ENCODE results near the gene ARHGEF12.
A peak's percentile ranks its signal among the peaks of the same experiment; 100 is the strongest.

The ARHGEF12 gene, protein sequence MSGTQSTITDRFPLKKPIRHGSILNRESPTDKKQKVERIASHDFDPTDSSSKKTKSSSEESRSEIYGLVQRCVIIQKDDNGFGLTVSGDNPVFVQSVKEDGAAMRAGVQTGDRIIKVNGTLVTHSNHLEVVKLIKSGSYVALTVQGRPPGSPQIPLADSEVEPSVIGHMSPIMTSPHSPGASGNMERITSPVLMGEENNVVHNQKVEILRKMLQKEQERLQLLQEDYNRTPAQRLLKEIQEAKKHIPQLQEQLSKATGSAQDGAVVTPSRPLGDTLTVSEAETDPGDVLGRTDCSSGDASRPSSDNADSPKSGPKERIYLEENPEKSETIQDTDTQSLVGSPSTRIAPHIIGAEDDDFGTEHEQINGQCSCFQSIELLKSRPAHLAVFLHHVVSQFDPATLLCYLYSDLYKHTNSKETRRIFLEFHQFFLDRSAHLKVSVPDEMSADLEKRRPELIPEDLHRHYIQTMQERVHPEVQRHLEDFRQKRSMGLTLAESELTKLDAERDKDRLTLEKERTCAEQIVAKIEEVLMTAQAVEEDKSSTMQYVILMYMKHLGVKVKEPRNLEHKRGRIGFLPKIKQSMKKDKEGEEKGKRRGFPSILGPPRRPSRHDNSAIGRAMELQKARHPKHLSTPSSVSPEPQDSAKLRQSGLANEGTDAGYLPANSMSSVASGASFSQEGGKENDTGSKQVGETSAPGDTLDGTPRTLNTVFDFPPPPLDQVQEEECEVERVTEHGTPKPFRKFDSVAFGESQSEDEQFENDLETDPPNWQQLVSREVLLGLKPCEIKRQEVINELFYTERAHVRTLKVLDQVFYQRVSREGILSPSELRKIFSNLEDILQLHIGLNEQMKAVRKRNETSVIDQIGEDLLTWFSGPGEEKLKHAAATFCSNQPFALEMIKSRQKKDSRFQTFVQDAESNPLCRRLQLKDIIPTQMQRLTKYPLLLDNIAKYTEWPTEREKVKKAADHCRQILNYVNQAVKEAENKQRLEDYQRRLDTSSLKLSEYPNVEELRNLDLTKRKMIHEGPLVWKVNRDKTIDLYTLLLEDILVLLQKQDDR (N-terminal part only)

DNA sequence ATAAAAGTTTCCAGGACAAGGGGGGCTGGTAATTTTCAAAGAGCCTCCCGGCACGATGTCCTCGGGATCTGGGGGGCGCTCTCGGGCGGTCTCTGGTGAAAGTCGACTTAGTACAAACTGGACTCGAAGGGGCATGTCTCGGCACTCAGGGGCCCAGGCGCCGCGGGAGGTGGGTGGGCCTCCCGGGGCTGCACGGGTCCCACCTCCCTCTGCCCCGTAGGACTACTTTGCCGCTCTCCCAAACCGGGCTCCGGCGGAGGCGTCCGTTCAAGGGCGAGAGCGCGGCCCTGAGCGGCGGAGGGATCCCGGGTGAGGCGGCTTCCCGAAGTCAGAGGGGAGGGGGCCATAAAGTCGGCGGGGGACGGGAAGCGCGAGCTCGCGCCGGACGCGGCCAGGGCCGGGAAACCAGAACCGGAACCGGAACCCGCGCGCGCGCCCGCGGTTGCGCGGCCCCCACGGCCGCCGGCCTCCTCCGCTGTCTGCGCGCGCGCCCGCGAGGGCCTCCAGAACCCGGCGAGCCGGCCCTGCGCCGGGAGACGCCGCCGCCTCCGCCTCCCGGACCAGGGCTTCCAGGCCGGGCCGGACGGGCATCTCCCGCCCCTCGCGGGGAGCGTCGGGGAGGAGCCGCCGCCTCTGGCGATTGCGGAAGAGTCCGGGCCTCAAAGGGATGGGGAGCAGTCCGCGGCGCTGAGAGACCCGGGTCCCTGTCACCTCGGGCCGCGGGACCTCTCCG is at the start of gene ARHGEF12:
ARHGEF12 (plus strand) TSS at position 506 of the 733 bp plus-strand sequence. CDS start 831 bp downstream, outside the sequence.
- TF ChIP-seq, protein P1, sequence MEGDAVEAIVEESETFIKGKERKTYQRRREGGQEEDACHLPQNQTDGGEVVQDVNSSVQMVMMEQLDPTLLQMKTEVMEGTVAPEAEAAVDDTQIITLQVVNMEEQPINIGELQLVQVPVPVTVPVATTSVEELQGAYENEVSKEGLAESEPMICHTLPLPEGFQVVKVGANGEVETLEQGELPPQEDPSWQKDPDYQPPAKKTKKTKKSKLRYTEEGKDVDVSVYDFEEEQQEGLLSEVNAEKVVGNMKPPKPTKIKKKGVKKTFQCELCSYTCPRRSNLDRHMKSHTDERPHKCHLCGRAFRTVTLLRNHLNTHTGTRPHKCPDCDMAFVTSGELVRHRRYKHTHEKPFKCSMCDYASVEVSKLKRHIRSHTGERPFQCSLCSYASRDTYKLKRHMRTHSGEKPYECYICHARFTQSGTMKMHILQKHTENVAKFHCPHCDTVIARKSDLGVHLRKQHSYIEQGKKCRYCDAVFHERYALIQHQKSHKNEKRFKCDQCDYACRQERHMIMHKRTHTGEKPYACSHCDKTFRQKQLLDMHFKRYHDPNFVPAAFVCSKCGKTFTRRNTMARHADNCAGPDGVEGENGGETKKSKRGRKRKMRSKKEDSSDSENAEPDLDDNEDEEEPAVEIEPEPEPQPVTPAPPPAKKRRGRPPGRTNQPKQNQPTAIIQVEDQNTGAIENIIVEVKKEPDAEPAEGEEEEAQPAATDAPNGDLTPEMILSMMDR (IDR thresholded peaks at IDR 0.05; ENCODE audit: low read depth, low read length, missing control alignments): peak; percentile 44
- DNase-seq (ENCODE audit: low read depth): peak; percentile 78
- peak within 1 kb of the TSS; percentile 98 for H3K4me3 ChIP-seq (ENCODE audit: low read depth, low read length)

DNA sequence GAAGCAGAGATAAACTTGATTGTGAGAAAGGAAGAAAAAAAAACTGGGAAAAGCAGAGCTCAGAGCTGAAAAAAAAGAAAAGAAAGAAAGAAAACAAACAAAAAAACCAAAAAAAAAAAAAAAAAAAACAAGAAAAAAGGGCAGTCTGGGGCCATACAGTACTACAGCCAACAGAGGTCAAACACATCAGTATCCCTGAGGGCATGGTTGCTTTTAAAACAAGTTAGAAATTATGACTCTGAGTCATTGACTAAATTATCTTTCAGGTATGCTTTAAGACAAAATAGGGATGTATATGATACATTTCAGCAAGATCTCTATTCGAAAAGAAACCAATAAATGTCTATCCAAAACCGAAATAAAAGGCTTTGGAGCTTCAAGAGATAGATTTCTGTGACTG is 48.2 kb upstream of the ARHGEF12 start:
- no peak for DNase-seq (ENCODE audit: low read depth)
- TF ChIP-seq, protein P1 (IDR thresholded peaks at IDR 0.05; ENCODE audit: low read depth, low read length, missing control alignments): no peak
- no peak overlapping the region for H3K4me3 ChIP-seq (ENCODE audit: low read depth, low read length)

DNA sequence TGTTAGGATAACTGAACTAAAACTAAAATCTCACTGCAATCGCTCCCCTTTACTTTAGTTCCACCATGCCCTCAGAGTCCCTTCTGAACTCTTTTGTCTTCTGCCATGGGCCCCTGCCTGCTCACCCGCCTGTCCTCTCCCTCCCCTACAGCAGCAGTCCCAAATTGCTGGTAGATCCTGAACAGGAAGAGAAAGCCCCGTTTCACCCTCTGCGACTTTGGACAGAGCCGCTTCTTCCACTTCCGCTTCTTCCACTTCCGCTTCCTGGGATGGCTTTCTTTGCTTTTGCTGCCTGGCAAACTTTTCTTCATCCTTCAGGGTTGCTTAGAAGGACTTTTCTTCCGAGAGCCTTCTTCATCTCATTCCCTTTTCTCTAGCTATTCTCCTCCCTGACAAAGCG is 46.8 kb upstream of the ARHGEF12 start:
- TF ChIP-seq, protein P1 (IDR thresholded peaks at IDR 0.05; ENCODE audit: low read depth, low read length, missing control alignments): no peak
- no peak for DNase-seq (ENCODE audit: low read depth)
- no peak overlapping the region for H3K4me3 ChIP-seq (ENCODE audit: low read depth, low read length)

DNA sequence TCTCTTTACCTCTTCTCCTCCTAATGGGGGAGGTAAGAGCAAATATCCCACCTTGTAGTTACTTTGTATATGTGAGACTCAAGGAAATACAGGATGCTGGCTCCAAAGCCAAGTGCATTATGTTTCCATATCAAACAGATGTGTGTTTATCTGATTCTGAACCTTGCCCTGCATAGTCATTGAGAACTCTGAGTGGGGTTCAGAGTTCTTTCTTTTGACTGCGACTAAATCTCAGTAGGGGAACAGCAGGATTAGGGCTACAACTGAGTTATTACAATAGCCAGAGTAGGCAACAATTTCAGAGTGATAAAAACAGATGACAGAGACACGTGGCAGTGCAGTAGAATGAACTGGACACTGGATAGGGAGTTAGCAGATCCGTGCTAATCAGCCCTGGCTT is 45.3 kb upstream of the ARHGEF12 start:
- no peak overlapping the region for H3K4me3 ChIP-seq (ENCODE audit: low read depth, low read length)
- no peak for DNase-seq (ENCODE audit: low read depth)
- TF ChIP-seq, protein P1 (IDR thresholded peaks at IDR 0.05; ENCODE audit: low read depth, low read length, missing control alignments): no peak

DNA sequence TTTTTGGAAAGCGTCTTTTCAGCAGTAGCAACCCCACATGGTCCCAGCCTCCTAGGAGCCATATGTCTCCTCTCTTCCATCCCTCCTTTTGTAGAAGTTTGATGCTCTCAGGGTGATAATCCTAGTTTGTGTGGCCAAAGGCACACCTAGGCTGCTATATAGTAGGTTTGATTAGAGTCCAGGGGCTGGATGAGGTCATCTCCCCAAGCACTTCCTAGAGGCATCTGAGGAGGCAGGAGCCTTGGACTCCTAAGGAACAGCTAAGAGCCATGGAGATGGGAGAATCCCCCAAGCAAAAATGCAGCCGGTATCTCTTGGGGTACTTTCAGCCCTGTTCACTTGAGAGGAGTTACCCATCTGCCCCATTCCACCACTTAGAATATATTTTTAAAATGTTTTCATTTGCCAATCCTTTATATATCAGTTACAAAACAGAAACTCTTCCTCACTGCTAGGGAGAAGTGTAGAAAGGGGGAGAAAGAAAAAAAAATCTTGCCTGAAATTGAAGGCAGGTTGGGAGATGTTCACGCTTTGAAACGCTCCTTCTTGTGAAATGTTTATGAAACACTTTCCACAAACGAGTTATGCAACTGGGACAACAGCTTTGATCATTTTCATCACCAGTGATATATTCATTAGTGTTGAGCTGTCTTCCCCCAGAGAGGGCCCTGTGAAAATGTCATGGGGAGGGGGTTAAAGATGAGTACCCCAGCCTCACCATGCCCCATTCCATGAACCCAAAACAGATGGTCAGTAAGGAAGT is 43.0 kb upstream of the ARHGEF12 start:
- no peak for DNase-seq (ENCODE audit: low read depth)
- H3K4me3 ChIP-seq (ENCODE audit: low read depth, low read length): no peak overlapping the region
- TF ChIP-seq, protein P1 (IDR thresholded peaks at IDR 0.05; ENCODE audit: low read depth, low read length, missing control alignments): no peak

DNA sequence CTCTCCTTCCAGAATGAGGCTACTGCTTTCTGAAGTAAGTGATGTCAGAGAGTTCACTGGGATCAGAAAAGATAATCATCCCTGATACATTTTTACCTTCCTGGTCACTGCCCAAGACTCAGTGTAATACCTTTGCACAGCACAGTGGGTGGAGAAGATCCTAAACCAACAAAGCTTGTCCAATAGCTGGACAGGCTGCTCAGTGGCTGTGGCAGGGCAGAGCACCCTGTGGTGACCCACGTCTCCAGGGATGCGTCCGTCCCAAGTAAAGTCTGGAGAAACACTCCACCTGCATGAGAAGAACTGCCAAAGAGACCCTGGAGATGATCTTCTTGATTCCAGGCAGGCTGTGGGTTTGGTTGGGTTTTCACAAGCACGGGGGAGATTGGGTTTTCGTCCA is 42.1 kb upstream of the ARHGEF12 start:
- TF ChIP-seq, protein P1 (IDR thresholded peaks at IDR 0.05; ENCODE audit: low read depth, low read length, missing control alignments): no peak
- H3K4me3 ChIP-seq (ENCODE audit: low read depth, low read length): no peak overlapping the region
- no peak for DNase-seq (ENCODE audit: low read depth)
